GM21723 (cell line): Measurements from ENCODE around the gene ACADSB.

Source experiments
- ATAC-seq: cut with Tn5 transposase; IDR thresholded peaks from one replicate; pipeline ENCODE4 v1.9.1; 2021; ENCODE audit warnings: mild to moderate bottlenecking, moderate library complexity; ENCODE audit not compliant: unreplicated experiment

Gene ACADSB

GRCh38 chr10:123001370-123001769 lies 7.4 kb upstream of the ACADSB start:
- ATAC-seq, result no peak

GRCh38 chr10:123004298-123004697 lies 4.5 kb upstream of the ACADSB start:
- no peak for ATAC-seq

GRCh38 chr10:123007558-123008354 lies 1.1 kb upstream of the ACADSB start:
- ATAC-seq, result peak; percentile 45

- ATAC-seq, result peak; percentile 32
Observed at GRCh38 chr10:123009105-123009820, 457 bp downstream of the ACADSB start.

GRCh38 chr10:123011987-123012386 lies 3.2 kb downstream of the ACADSB start:
- no peak for ATAC-seq

- ATAC-seq, result no peak
Observed at GRCh38 chr10:123013456-123014419, 4.9 kb downstream of the ACADSB start.

- no peak for ATAC-seq
Observed at GRCh38 chr10:123014772-123015171, 6.0 kb downstream of the ACADSB start.

- no peak for ATAC-seq
Observed at GRCh38 chr10:123016228-123016627, 7.4 kb downstream of the ACADSB start.

- no peak for ATAC-seq
Observed at GRCh38 chr10:123017421-123018165, 8.8 kb downstream of the ACADSB start.

- ATAC-seq, result no peak
Observed at GRCh38 chr10:123018531-123018930, 9.7 kb downstream of the ACADSB start.

GRCh38 chr10:123019264-123019663 lies 10.5 kb downstream of the ACADSB start:
- no peak for ATAC-seq

- no peak for ATAC-seq
Observed at GRCh38 chr10:123019941-123020703, 11.3 kb downstream of the ACADSB start.

GRCh38 chr10:123021517-123021916 lies 12.7 kb downstream of the ACADSB start:
- no peak for ATAC-seq

GRCh38 chr10:123024540-123024939 lies 15.7 kb downstream of the ACADSB start:
- no peak for ATAC-seq

- no peak for ATAC-seq
Observed at GRCh38 chr10:123026302-123026701, 17.5 kb downstream of the ACADSB start.

GRCh38 chr10:123027861-123028260 lies 19.1 kb downstream of the ACADSB start:
- ATAC-seq, result no peak

- ATAC-seq, result no peak
Observed at GRCh38 chr10:123031124-123031523, 22.3 kb downstream of the ACADSB start.

- no peak for ATAC-seq
Observed at GRCh38 chr10:123034332-123034731, 25.5 kb downstream of the ACADSB start.

- no peak for ATAC-seq
Observed at GRCh38 chr10:123035467-123036086, 26.8 kb downstream of the ACADSB start.
